Measurements from ENCODE around the gene PPP1R15B. TPM values are rescaled to one million over a fixed set of nuclear protein-coding genes. Genes with fewer than 3 reads are reported as not detected.

PPP1R15B gene
- total RNA-seq, 4 donors from 2014 or later: 29.5 to 42.3 (median 34.0) TPM

- TF ChIP-seq, protein P1, sequence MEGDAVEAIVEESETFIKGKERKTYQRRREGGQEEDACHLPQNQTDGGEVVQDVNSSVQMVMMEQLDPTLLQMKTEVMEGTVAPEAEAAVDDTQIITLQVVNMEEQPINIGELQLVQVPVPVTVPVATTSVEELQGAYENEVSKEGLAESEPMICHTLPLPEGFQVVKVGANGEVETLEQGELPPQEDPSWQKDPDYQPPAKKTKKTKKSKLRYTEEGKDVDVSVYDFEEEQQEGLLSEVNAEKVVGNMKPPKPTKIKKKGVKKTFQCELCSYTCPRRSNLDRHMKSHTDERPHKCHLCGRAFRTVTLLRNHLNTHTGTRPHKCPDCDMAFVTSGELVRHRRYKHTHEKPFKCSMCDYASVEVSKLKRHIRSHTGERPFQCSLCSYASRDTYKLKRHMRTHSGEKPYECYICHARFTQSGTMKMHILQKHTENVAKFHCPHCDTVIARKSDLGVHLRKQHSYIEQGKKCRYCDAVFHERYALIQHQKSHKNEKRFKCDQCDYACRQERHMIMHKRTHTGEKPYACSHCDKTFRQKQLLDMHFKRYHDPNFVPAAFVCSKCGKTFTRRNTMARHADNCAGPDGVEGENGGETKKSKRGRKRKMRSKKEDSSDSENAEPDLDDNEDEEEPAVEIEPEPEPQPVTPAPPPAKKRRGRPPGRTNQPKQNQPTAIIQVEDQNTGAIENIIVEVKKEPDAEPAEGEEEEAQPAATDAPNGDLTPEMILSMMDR (IDR thresholded peaks at IDR 0.05): no peak
- no peak for TF ChIP-seq POLR2A (IDR thresholded peaks at IDR 0.05)
- intact Hi-C loops (cut with DNase I): no loop called here
- H3K4me3 ChIP-seq: peak overlapping the region; percentile 28 to 64 (median 50)
- no peaks in the 10 kb centered on the region for H3K9me3 ChIP-seq
- WGBS, 2 donors: 64 to 84% methylated on average over 11 to 21 of the region's 28 CpGs
- peak overlapping the region in 3 of 4 donors; percentile 23 to 59 (median 40) for H3K27ac ChIP-seq
- no peaks in the 10 kb centered on the region for H3K36me3 ChIP-seq
- no peak for DNase-seq
- peaks cover 5 to 45% (median 23%) of the 10 kb centered on the region in 3 donors for H3K4me1 ChIP-seq
- peaks cover 0 to 56% (median 0%) of the 10 kb centered on the region in 4 donors for H3K27me3 ChIP-seq
Observed at GRCh38 chr1:204376919-204377799, 34.5 kb downstream of the PPP1R15B start.

DNA sequence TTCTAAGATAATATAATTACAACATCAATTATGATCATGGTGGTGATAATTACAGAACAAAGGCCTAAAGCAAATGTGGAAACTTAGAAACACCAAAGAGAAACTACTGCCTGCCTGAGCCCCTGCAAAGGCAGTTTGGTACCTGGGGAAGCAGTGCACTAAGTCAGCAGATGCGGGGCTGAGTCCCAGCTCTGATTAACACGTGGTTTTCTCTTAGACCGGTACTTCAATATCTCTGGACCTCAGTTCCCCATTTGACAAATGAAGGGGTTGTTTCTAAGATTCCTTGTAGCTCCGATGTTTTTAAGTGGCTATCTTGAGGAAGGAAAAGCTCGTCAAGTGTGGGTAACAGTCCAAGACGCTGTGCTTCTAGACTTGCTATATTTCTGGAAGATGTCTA lies 35.2 kb downstream of the PPP1R15B start:
- WGBS, 2 donors: 73% methylated on average over 6 of the region's 6 CpGs
- intact Hi-C loops (cut with DNase I): no loop called here
- no peaks in the 10 kb centered on the region for H3K36me3 ChIP-seq
- no peak overlapping the region for H3K27ac ChIP-seq
- no peak for DNase-seq
- H3K27me3 ChIP-seq: peaks cover 0 to 56% (median 0%) of the 10 kb centered on the region in 4 donors
- H3K9me3 ChIP-seq: no peaks in the 10 kb centered on the region
- H3K4me1 ChIP-seq: peaks cover 5 to 45% (median 23%) of the 10 kb centered on the region in 3 donors
- H3K4me3 ChIP-seq: peak overlapping the region in 2 of 4 donors; percentile 47 to 52
- no peak for TF ChIP-seq POLR2A (IDR thresholded peaks at IDR 0.05)
- TF ChIP-seq, protein P1 (IDR thresholded peaks at IDR 0.05): no peak

DNA sequence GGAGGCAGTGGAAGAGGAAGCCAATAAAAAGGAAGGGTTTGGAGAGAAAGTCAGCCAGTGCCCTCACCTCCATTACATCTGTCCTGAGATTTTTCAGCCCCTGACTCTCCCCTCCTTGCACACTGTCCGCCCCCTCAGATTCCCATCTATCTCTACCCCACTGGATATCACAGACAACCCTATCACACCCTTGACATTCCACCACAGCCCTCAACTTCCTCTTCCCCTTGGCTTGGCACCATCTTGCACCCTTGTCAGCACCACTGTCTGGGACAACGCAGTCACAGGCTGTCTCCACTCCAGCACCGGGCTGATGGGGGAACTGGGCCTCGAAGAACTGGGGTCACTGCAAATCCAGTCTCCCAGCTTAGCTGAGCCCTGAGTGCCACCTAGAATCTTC lies 37.7 kb downstream of the PPP1R15B start:
- Histone ChIP-seq H3K4me1 (peaks cover 5 to 33% (median 16%) of the 10 kb centered on the region in 3 donors), H3K36me3 (no peaks in the 10 kb centered on the region), H3K4me3 (no peak overlapping the region), H3K9me3 (no peaks in the 10 kb centered on the region), H3K27me3 (peaks cover 0 to 44% (median 0%) of the 10 kb centered on the region in 4 donors), H3K27ac (no peak overlapping the region)
- intact Hi-C loops (cut with DNase I): no loop called here
- TF ChIP-seq POLR2A (IDR thresholded peaks at IDR 0.05): no peak
- TF ChIP-seq, protein P1 (IDR thresholded peaks at IDR 0.05): no peak
- DNase-seq: no peak
- 80 to 89% methylated on average over 2 to 4 of the region's 4 CpGs for WGBS, 2 donors

GRCh38 chr1:204370176-204370575 lies 41.4 kb downstream of the PPP1R15B start:
- Histone ChIP-seq H3K9me3 (no peaks in the 10 kb centered on the region), H3K4me1 (peaks cover 0 to 21% (median 0%) of the 10 kb centered on the region in 3 donors), H3K27me3 (peaks cover 0 to 8% (median 0%) of the 10 kb centered on the region in 4 donors), H3K27ac (no peak overlapping the region), H3K4me3 (no peak overlapping the region), H3K36me3 (no peaks in the 10 kb centered on the region)
- WGBS, 2 donors: 87 to 89% methylated on average over 9 to 10 of the region's 10 CpGs
- DNase-seq: no peak
- TF ChIP-seq, protein P1 (IDR thresholded peaks at IDR 0.05): no peak
- no peak for TF ChIP-seq POLR2A (IDR thresholded peaks at IDR 0.05)
- intact Hi-C loops (cut with DNase I): no loop called here

All from esophagus squamous epithelium (tissue), 5 donors.